Esophagus muscularis mucosa (tissue), 4 donors: ENCODE measurements around the gene A3GALT2. TPM values are rescaled to one million over a fixed set of nuclear protein-coding genes. Genes with fewer than 3 reads are reported as not detected.

ENCODE experiments used
- DNase-seq: peaks from one replicate; pipeline ENCODE4 v3.0.0-alpha.2; 2017; ENCODE audit errors: extremely low spot score
- H3K27ac ChIP-seq, 4 donors: fragments of 200-600 bp; sonication (generic); replicated peaks in 1 of 4; 1 replicate in 3 of 4; 2 replicates in 1 of 4; pipeline ENCODE4 v1.5.1; 2016 to 2019; ENCODE audit warnings: mild to moderate bottlenecking in 1 of 4
- H3K27me3 ChIP-seq, 4 donors: fragments of 200-600 bp; sonication (generic); one replicate each; pipeline versions ENCODE4 v1.5.1 to v1.6.0; 2016 to 2019
- H3K36me3 ChIP-seq, 4 donors: fragments of 200-600 bp; sonication (generic); one replicate each; pipeline ENCODE4 v1.5.1; 2016 to 2019
- H3K4me1 ChIP-seq, 4 donors: fragments of 200-600 bp; sonication (generic); one replicate each; pipeline ENCODE4 v1.5.1; 2016 to 2019
- H3K4me3 ChIP-seq, 4 donors: fragments of 200-600 bp; sonication (generic); 1 replicate in 2 of 4; 2 replicates in 2 of 4; pipeline ENCODE4 v1.5.1; 2016 to 2019; ENCODE audit warnings: mild to moderate bottlenecking in 4 of 4, moderate library complexity in 1 of 4
- H3K9me3 ChIP-seq, 4 donors: fragments of 200-600 bp; sonication (generic); 1 replicate in 3 of 4; 2 replicates in 1 of 4; pipeline ENCODE4 v1.5.1; 2016 to 2019
- EP300 ChIP-seq: sonication (generic); formaldehyde crosslinking; IDR thresholded peaks from one replicate; pipeline ENCODE4 v1.6.1; 2017; ENCODE audit warnings: antibody characterized with exemption
- POLR2A ChIP-seq: fragments of 450-650 bp; IDR thresholded peaks from one replicate; pipeline ENCODE4 v1.6.1; 2017; ENCODE audit warnings: antibody characterized with exemption, moderate library complexity, mild to moderate bottlenecking, low read depth
- POLR2AphosphoS5 ChIP-seq, 2 donors: sonication (generic); formaldehyde crosslinking; IDR thresholded peaks; one replicate each; pipeline ENCODE4 v1.6.1; 2017; ENCODE audit warnings: antibody characterized with exemption in 2 of 2
- WGBS: methylation state at CpG from one replicate; pipeline ENCODE4 v1.1.5; 2018; 5-methylcytosine and 5-hydroxymethylcytosine counted together
- intact Hi-C: fragments of 100-400 bp; cut with DNase I; formaldehyde crosslinking; loops from one replicate; pipeline ENCODE4 v1.15.1; 2023
- total RNA-seq, 4 donors: library from RNA; depleted of rRNA; stranded (reverse); fragments of >200 nt; gene quantifications; one replicate each; pipeline versions ENCODE4 v1.1.0 to v1.2.1, GENCODE V29; 2016
- TF ChIP-seq, protein P1 (sequence below), 3 experiments: fragments of 200-600 bp in 2 of 3; fragments of 450-650 bp in 1 of 3; sonication (generic) in 2 of 3; IDR thresholded peaks; one replicate each; pipeline ENCODE4 v1.5.1; 2017 to 2019; ENCODE audit warnings: antibody characterized with exemption in 3 of 3, mild to moderate bottlenecking in 2 of 3, moderate library complexity in 1 of 3

A3GALT2 gene
- total RNA-seq, 4 donors from 2014 or later = not detected

DNA sequence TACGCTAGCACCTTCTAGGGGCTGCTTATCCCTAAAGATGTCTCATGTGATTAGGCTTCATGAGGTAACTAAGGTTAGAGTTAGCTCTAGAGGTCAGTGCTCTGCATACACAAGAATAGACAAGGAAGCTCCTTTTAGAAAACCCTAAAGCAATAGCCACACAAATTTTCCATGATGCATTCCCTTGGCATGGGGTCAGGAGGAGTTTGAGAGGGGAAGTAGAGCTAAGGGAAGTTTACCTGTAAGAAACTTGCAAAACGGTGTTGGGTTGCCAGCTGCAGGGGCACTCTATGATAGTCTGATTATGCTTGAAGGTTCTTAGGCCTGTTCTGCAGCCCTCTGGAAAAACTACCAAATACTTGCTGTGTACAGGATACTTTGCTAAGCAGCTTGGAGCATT lies 39.0 kb upstream of the A3GALT2 start:
- Histone ChIP-seq H3K36me3 (peaks cover 0 to 13% (median 3%) of the 10 kb centered on the region in 4 donors), H3K27ac (no peak overlapping the region), H3K4me1 (peaks cover 36 to 45% (median 40%) of the 10 kb centered on the region in 4 donors), H3K9me3 (no peaks in the 10 kb centered on the region), H3K4me3 (no peak overlapping the region), H3K27me3 (no peaks in the 10 kb centered on the region)
- intact Hi-C loops = loop anchor here (10.0 kb wide), 1 partner anchor 145 kb away; no protein-coding TSS in a partner anchor
- DNase-seq = no peak
- TF ChIP-seq POLR2AphosphoS5 (IDR thresholded peaks at IDR 0.05) = no peak
- TF ChIP-seq EP300 = no peak
- TF ChIP-seq POLR2A = no peak
- TF ChIP-seq, protein P1, sequence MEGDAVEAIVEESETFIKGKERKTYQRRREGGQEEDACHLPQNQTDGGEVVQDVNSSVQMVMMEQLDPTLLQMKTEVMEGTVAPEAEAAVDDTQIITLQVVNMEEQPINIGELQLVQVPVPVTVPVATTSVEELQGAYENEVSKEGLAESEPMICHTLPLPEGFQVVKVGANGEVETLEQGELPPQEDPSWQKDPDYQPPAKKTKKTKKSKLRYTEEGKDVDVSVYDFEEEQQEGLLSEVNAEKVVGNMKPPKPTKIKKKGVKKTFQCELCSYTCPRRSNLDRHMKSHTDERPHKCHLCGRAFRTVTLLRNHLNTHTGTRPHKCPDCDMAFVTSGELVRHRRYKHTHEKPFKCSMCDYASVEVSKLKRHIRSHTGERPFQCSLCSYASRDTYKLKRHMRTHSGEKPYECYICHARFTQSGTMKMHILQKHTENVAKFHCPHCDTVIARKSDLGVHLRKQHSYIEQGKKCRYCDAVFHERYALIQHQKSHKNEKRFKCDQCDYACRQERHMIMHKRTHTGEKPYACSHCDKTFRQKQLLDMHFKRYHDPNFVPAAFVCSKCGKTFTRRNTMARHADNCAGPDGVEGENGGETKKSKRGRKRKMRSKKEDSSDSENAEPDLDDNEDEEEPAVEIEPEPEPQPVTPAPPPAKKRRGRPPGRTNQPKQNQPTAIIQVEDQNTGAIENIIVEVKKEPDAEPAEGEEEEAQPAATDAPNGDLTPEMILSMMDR (IDR thresholded peaks at IDR 0.05) = no peak
- 67% methylated on average over 2 of the region's 2 CpGs for WGBS

DNA sequence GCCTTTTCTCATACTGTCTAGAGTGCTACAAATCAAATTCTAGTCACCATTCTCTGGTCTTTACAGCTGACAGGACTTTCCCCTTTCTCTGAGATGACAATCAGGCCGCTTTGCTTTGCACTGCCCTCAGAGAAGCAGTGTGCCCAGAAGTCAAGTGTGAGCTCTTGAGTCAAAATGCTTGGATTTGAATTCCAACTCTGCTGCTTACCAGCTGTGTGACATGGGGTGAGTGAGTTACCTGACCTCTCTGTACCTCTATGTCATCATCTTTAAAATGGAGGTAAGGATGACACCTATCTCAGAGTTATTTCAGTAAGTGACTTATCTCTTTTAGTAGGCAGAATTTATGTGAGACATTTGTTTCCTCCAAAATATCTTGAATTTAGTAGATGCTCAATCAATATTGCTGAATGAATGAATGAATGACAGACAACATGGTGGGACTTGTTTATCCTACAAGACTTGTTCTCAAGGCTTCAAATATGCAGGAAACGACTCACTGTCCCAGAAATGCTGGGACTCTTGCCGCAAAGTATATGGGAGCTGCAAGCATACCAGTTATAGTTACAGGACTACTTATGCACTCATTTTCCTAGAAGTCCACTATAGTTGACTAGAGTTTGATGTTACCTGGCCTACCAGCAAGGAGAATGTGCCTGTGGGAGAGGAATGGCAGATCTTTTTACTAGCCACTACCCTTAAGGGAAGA lies 38.1 kb upstream of the A3GALT2 start:
- Histone ChIP-seq H3K27me3 (no peaks in the 10 kb centered on the region), H3K4me1 (peaks cover 27 to 35% (median 31%) of the 10 kb centered on the region in 4 donors), H3K9me3 (no peaks in the 10 kb centered on the region), H3K27ac (no peak overlapping the region), H3K36me3 (peaks cover 9 to 23% (median 13%) of the 10 kb centered on the region in 4 donors), H3K4me3 (no peak overlapping the region)
- TF ChIP-seq POLR2AphosphoS5 (IDR thresholded peaks at IDR 0.05) (no peak), POLR2A (no peak), EP300 (no peak)
- TF ChIP-seq, protein P1 (IDR thresholded peaks at IDR 0.05) = no peak
- 90% methylated on average over 3 of the region's 3 CpGs for WGBS
- no peak for DNase-seq
- intact Hi-C loops = no loop called here

DNA sequence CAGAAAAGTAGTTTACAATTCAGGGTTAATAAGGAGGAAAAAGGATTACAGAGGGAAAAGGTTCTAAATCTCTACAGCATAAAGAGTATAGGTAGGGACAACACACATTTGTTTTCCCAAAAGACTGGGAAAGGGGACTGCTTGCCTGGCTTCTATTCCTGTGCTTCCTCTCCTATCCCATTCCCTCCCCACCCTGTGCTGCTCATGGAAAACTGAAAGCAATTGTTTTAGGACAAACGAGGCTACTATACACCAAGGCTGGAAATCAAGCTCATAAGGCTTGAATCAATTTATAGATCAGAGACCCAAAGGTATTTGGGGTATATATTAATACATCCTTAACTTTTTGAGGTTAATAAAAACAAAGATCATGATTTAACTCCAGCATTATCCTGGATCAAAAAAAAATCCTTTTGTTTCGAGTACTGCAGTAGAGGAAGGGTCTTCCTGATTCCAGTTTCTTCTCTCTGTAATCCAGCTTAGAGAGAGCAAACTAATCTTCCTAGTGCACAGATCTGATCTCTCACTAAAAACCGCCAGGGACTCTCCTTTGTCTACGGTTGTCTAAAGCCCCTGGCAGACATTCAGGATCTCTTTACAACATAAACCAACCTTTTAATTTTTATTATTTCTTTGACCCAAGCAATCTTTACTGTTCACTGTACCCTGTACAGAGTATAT lies 37.4 kb upstream of the A3GALT2 start:
- Histone ChIP-seq H3K27ac (no peak overlapping the region), H3K36me3 (peaks cover 13 to 28% (median 18%) of the 10 kb centered on the region in 4 donors), H3K9me3 (no peaks in the 10 kb centered on the region), H3K27me3 (no peaks in the 10 kb centered on the region), H3K4me1 (peaks cover 20 to 28% (median 24%) of the 10 kb centered on the region in 4 donors), H3K4me3 (no peak overlapping the region)
- intact Hi-C loops = no loop called here
- DNase-seq = no peak
- WGBS = 57% methylated on average over 4 of the region's 4 CpGs
- no peak for TF ChIP-seq POLR2A

GRCh38 chr1:33357099-33357498 lies 36.2 kb upstream of the A3GALT2 start:
- Histone ChIP-seq H3K9me3 (no peaks in the 10 kb centered on the region), H3K27ac (no peak overlapping the region), H3K36me3 (peaks cover 13 to 28% (median 18%) of the 10 kb centered on the region in 4 donors), H3K4me1 (peaks cover 10 to 17% (median 13%) of the 10 kb centered on the region in 4 donors), H3K4me3 (no peak overlapping the region), H3K27me3 (no peaks in the 10 kb centered on the region)
- intact Hi-C loops = no loop called here
- 92% methylated on average over 5 of the region's 5 CpGs for WGBS
- no peak for DNase-seq
- TF ChIP-seq, protein P1 (IDR thresholded peaks at IDR 0.05) = no peak
- TF ChIP-seq EP300 = no peak
- no peak for TF ChIP-seq POLR2AphosphoS5 (IDR thresholded peaks at IDR 0.05)
- no peak for TF ChIP-seq POLR2A

- TF ChIP-seq, protein P1 (IDR thresholded peaks at IDR 0.05) = no peak
- TF ChIP-seq POLR2AphosphoS5 (IDR thresholded peaks at IDR 0.05) (no peak), POLR2A (no peak), EP300 (no peak)
- no peaks in the 10 kb centered on the region for H3K9me3 ChIP-seq
- no peaks in the 10 kb centered on the region for H3K27me3 ChIP-seq
- no peak overlapping the region for H3K27ac ChIP-seq
- peaks cover 2 to 14% (median 9%) of the 10 kb centered on the region in 4 donors for H3K4me1 ChIP-seq
- H3K36me3 ChIP-seq = peaks cover 13 to 28% (median 18%) of the 10 kb centered on the region in 4 donors
- WGBS = 88% methylated on average over 8 of the region's 16 CpGs
- no peak for DNase-seq
- H3K4me3 ChIP-seq = no peak overlapping the region
- intact Hi-C loops = no loop called here
Measured at GRCh38 chr1:33354707-33355316, 33.9 kb upstream of the A3GALT2 start.
